ENCODE results near the gene MYRFL.

DNA sequence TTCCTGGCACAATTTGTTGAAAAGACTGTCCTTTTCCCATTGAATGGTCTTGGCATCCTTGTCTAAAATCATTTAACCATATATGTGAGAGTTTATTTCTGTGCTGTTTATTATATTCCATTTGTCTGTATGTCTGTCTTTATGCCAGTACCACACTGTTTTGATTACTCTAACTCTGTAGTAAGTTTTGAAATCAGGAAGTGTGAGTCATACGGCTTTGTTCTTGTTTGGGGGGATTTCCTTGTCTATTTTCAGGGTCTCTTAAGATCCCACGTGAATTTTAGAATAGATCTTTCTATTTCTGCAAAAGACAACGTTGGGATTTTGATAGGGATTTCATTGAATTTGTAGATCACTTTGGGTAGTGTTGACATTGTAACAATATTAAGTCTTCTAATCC lies 88.5 kb downstream of the MYRFL start:
- TF ChIP-seq, protein P1, sequence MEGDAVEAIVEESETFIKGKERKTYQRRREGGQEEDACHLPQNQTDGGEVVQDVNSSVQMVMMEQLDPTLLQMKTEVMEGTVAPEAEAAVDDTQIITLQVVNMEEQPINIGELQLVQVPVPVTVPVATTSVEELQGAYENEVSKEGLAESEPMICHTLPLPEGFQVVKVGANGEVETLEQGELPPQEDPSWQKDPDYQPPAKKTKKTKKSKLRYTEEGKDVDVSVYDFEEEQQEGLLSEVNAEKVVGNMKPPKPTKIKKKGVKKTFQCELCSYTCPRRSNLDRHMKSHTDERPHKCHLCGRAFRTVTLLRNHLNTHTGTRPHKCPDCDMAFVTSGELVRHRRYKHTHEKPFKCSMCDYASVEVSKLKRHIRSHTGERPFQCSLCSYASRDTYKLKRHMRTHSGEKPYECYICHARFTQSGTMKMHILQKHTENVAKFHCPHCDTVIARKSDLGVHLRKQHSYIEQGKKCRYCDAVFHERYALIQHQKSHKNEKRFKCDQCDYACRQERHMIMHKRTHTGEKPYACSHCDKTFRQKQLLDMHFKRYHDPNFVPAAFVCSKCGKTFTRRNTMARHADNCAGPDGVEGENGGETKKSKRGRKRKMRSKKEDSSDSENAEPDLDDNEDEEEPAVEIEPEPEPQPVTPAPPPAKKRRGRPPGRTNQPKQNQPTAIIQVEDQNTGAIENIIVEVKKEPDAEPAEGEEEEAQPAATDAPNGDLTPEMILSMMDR (IDR thresholded peaks at IDR 0.05) = no peak
- no peak for TF ChIP-seq POLR2AphosphoS5 (IDR thresholded peaks at IDR 0.05)
